ENCODE measurements around the gene FSIP2.

The FSIP2 gene

DNA sequence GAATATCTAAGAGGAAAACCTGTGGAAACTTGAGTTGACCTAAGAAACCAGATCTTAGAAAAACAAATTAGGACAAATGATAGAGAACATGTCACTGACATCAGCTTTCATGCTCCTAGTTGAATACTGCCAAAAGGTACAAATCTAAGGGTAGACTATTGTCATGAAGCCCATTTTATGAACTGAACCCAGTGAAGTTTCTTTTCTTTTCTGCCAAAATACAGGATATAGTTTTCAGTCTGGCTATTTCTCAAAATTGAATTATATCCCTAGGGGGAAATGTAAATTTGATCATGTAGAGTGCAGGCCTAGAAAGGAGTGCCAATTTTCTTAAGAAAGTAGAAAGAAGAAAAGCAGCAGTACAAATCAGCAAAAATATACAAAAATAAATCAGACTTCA is 46.6 kb downstream of the FSIP2 start:
- TF ChIP-seq, protein P1, sequence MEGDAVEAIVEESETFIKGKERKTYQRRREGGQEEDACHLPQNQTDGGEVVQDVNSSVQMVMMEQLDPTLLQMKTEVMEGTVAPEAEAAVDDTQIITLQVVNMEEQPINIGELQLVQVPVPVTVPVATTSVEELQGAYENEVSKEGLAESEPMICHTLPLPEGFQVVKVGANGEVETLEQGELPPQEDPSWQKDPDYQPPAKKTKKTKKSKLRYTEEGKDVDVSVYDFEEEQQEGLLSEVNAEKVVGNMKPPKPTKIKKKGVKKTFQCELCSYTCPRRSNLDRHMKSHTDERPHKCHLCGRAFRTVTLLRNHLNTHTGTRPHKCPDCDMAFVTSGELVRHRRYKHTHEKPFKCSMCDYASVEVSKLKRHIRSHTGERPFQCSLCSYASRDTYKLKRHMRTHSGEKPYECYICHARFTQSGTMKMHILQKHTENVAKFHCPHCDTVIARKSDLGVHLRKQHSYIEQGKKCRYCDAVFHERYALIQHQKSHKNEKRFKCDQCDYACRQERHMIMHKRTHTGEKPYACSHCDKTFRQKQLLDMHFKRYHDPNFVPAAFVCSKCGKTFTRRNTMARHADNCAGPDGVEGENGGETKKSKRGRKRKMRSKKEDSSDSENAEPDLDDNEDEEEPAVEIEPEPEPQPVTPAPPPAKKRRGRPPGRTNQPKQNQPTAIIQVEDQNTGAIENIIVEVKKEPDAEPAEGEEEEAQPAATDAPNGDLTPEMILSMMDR (IDR thresholded peaks at IDR 0.05; ENCODE audit: control insufficient read depth, insufficient read depth, low read depth, low read length, missing control alignments), result peak; percentile 5
- no peak for DNase-seq (ENCODE audit: low read depth)
- H3K4me3 ChIP-seq (ENCODE audit: control insufficient read depth, low read depth, low read length), result no peak overlapping the region

DNA sequence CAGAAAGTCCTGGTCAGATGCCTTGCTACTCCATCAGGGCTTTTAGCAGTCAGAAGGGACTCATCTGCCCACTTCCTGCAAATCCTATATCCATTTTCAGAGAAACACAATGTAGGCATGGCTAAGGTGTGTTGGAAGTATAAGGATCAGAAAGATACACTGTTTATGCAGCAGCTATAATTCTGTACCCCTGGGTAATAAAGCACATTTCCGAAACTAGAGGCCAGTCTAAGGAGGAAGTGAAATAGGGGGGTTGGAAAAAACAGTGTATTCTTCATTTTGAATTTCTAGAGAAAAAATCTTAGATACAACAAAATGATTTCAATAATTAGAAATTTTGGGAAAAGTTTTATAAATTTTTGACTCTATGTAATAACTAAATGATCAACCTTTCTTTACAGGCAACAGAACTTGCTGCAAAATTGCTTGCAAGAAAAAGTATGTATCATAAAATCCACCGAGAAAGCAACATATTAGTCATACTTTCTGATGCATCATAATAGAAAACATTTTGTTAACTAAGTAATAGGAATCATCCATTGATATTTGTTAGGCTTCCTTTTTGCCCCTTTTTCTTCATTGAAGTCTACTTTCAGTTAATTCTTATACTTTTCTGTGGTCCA is 47.4 kb downstream of the FSIP2 start:
- no peak for DNase-seq (ENCODE audit: low read depth)
- H3K4me3 ChIP-seq (ENCODE audit: control insufficient read depth, low read depth, low read length), result no peak overlapping the region
- TF ChIP-seq, protein P1 (IDR thresholded peaks at IDR 0.05; ENCODE audit: control insufficient read depth, insufficient read depth, low read depth, low read length, missing control alignments), result no peak

DNA sequence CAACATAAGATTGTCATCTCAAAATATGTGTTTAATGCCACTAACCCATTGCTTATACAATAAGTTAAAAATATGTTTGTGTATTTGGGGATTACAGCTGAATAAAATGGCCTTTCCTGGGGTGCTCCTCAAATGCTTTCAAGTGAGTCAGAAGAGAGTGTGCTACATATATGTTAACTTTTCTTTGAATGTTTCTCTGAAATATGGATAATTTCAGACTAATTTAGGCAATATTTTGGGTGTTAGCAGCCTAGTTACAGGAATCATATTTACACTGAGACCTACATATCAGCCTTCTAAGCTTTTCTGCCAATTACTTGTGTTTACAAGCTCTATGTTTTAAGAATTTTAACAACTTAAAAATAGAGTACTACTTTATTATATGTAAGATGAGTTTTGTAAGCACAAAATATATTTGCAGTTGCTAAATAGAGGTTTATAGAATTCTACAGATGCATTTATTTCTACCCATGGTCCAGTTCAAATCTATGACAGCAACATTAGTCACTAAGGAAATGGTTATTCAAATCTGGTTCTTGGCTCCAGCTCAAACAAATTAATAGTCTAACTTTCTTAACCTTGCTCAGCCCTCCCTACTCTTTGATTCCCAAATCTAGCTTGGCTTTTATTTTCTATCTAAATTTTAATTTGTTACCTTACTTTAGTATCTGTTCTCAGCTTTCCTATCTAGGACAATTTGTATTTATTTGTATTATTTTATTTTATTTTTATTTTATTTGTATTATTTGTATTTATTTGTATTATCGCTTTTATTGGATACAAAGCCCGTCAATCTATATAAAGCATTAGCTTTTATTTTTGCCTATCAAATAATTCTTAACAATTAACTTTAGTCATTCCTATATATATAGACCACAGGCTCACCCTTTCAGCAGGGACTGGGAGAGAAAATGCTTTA is 48.9 kb downstream of the FSIP2 start:
- no peak overlapping the region for H3K4me3 ChIP-seq (ENCODE audit: control insufficient read depth, low read depth, low read length)
- no peak for DNase-seq (ENCODE audit: low read depth)
- TF ChIP-seq, protein P1 (IDR thresholded peaks at IDR 0.05; ENCODE audit: control insufficient read depth, insufficient read depth, low read depth, low read length, missing control alignments), result no peak

DNA sequence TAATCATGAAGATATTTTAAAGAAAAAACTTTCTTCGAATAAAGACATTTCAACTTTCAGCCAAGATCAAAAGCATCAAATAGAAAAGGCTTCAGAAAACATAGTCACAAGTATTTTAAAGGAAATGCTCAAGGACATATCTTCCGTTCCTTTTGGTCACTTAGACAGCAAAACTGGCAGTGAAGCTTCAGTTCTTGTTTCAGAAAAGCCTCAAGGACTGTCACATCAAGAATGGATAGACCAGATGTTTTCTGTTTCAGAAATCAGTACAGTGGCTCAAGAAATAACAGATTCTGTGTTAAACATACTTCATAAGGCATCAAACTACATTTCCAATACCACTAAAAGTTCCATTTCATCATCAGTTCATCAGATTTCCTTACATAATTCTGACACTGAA is 51.8 kb downstream of the FSIP2 start:
- H3K4me3 ChIP-seq (ENCODE audit: control insufficient read depth, low read depth, low read length), result no peak overlapping the region
- TF ChIP-seq, protein P1 (IDR thresholded peaks at IDR 0.05; ENCODE audit: control insufficient read depth, insufficient read depth, low read depth, low read length, missing control alignments), result no peak

DNA sequence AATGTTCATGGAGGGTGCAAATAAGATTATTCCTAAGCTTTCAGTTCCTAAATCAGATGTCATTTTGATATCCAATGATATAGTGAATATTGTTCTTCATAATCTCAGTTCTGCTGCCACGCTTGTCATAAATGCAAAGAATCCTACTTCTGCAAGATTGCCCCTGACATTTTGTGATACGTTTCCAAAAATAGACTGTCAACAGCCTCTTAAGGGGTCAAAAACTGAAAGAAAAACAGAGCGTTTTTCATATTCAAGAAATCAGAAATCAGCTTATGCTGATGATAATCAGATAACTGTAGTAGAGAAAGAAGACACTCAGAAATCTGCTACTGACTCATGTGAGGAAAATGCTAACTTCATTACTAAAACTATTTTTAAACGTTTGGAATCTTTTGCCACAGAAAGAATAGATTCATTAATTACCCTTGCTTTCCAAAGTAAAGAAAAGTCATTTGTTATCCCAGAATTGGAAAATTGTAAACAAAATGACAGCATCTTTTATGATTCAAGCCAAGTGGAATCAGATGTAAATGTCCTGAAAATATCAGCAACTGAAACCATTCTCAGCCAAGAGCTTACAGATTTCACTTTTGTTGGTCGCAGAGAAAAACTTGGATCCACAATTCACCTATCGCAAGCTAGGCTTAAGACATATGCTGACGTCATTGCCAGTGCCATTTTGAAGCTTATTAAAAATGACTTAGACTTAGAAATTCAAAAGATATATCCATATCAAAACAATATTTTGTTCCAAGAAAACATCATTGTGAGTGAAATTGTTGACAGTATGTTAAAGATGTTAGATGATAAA is 55.1 kb downstream of the FSIP2 start:
- H3K4me3 ChIP-seq (ENCODE audit: control insufficient read depth, low read depth, low read length), result no peak overlapping the region
- DNase-seq (ENCODE audit: low read depth), result no peak
- TF ChIP-seq, protein P1 (IDR thresholded peaks at IDR 0.05; ENCODE audit: control insufficient read depth, insufficient read depth, low read depth, low read length, missing control alignments), result no peak

More for the DNA sequence above, 51.8 kb downstream of the FSIP2 start:
- no peak for DNase-seq (ENCODE audit: low read depth)

DNA sequence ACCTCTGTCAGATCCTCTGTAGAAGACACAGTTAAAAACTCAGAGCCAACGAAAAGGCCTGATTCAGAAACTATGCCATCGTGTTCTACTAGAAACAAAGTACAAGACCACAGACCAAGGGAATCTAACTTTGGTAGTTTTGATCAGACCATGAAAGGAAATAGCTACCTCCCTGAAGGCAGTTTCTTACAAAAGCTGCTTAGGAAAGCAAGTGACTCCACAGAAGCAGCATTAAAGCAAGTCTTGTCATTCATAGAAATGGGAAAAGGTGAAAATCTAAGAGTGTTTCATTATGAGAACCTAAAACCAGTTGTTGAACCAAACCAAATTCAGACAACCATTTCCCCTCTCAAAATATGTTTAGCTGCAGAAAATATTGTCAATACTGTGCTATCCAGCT is 58.2 kb downstream of the FSIP2 start:
- TF ChIP-seq, protein P1 (IDR thresholded peaks at IDR 0.05; ENCODE audit: control insufficient read depth, insufficient read depth, low read depth, low read length, missing control alignments), result no peak
- DNase-seq (ENCODE audit: low read depth), result no peak
- H3K4me3 ChIP-seq (ENCODE audit: control insufficient read depth, low read depth, low read length), result no peak overlapping the region

Measured in AG09309 (cell line).